Measurements from ENCODE around the gene DUSP22.

Gene DUSP22

GRCh38 chr6:394641-395289, 102.5 kb downstream of the DUSP22 start:
- DNase-seq (ENCODE audit: low read depth in 2 of 2), result no peak

GRCh38 chr6:395432-396125, 103.3 kb downstream of the DUSP22 start:
- DNase-seq (ENCODE audit: low read depth in 2 of 2), result no peak

GRCh38 chr6:396126-396520, 103.8 kb downstream of the DUSP22 start:
- no peak for DNase-seq (ENCODE audit: low read depth in 2 of 2)

GRCh38 chr6:397056-397455, 104.8 kb downstream of the DUSP22 start:
- no peak for DNase-seq (ENCODE audit: low read depth in 2 of 2)

GRCh38 chr6:397604-398003, 105.3 kb downstream of the DUSP22 start:
- no peak for DNase-seq (ENCODE audit: low read depth in 2 of 2)

- DNase-seq (ENCODE audit: low read depth in 2 of 2), result no peak
These were observed 105.8 kb downstream of the DUSP22 start for GRCh38 chr6:398065-398464.

- DNase-seq (ENCODE audit: low read depth in 2 of 2), result no peak
These were observed 106.3 kb downstream of the DUSP22 start for GRCh38 chr6:398558-399078.

GRCh38 chr6:399785-400534, 107.7 kb downstream of the DUSP22 start:
- DNase-seq (ENCODE audit: low read depth in 2 of 2), result no peak

GRCh38 chr6:400815-401214, 108.5 kb downstream of the DUSP22 start:
- no peak for DNase-seq (ENCODE audit: low read depth in 2 of 2)
